H1 (cell line): ENCODE results near the gene USH1C. TPM values are rescaled to one million over a fixed set of nuclear protein-coding genes. Genes with fewer than 3 reads are reported as not detected.

Experiments used
- ATF2 ChIP-seq: IDR thresholded peaks from 2 replicates; pipeline ENCODE4 v1.6.1; 2012; ENCODE audit warnings: low read length, inconsistent platforms
- polyA plus RNA-seq, 7 experiments: library from polyadenylated mRNA; depleted of rRNA in 3 of 7; stranded (reverse) in 5 of 7; unstranded in 2 of 7; fragments of >200 nt in 5 of 7; fragments of 200-250 nt in 2 of 7; gene quantifications; 1 replicate in 5 of 7; 2 replicates in 1 of 7; 4 replicates in 1 of 7; pipeline versions ENCODE4 v1.2.1 to v1.2.3, GENCODE V29; 2011 to 2013; ENCODE audit warnings: missing spikeins in 2 of 7, mixed read lengths in 2 of 7
- total RNA-seq: library from RNA; stranded (reverse); fragmentation: NEBNext Ultra II Directional; extraction: Animal tissue kit (Norgen Biotek cat#: 25700); gene quantifications from 2 replicates; pipeline ENCODE4 v1.2.1, GENCODE V29; 2021

USH1C gene
- total and polyA plus RNA-seq, 2 of the 8 experiments (the other 6 are each of a cell fraction or from before 2014, with no cell fraction given), result 1.3 to 1.6 TPM

- no peak for TF ChIP-seq ATF2
Observed at GRCh38 chr11:17585911-17586695, 41.9 kb upstream of the USH1C start (continued).
